Stimulated activated naive CD4-positive, alpha-beta T cell treated with Interleukin-2 at 50 U/mL for 16 hours (primary cell): ENCODE measurements around the gene FXR1.
"Not testable (repeated sequence)": the region's sequence is repeated elsewhere in the genome, so short reads cannot be mapped to it uniquely, and the experiment has no call there.

Experiments
- DNase-seq: peaks from one replicate; lab custom pipeline; 2025; lab: John Stamatoyannopoulos, UW

FXR1 gene

GRCh38 chr3:180934638-180935037, 22.2 kb downstream of the FXR1 start:
- DNase-seq: no peak

- DNase-seq: no peak
These were observed 28.4 kb downstream of the FXR1 start for GRCh38 chr3:180940826-180941225.

DNA sequence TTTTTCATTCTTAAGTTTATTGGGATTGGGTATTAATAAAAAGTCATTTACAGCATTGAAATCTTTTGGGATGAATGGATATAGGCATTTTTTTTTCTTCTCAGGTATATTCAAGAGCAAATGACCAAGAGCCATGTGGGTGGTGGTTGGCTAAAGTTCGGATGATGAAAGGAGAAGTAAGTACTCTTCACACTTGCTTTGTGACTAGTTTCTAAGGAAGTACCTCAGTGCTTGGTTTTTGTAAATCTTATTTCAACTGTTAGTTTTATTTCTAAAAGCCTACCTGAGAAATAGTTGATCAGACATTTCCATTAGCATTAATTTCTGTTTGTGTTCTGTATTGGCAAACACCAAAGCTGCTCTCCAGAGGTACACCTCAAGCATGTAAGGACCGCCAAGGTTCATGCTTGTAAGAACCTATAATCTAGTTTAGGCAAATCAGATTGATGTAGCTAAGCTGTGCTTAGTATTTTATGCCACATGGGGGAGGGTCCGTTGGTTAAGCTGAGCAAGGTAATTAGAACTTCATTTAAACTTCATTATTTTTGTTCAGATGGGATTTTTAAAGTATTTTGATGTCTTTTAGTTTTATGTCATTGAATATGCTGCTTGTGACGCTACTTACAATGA, 35.4 kb downstream of the FXR1 start:
- DNase-seq: no peak

DNA sequence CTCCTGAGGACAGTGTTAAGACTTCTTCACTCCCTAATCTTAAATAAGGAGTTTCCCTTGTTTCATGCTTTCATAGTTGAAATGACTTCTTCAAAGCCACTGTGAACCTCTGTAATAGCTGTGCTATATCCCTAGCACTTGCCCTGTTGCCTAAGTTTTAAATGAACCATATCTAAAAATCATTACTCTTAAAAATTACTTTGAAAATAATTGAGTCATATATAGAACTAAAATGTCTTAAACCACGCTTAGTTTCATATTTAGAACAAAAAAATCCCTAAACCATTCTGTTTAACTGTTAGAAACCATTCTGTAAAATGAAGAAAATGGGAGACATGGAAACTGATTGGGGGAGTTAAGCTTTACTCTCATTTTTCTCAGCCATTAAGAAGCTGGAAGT, 47.2 kb downstream of the FXR1 start:
- no peak for DNase-seq

DNA sequence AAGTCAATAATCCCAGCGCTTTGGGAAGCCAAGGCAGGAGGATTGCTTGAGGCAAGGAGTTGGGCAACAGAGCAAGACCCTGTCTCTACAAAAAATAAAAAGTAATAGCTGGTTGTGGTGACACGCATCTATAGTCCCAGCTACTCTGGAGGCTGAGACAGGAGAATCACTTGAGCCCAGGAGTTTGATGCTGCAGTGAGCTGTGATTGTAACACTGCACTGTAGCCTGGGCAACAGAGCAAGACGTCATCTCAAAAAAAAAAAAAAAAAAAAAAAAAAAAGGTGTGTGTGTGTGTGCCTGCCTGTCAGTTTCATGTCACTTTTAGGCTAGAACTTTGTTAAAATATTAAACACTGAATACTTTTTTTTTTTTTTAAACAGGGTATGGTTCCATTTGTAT, 48.6 kb downstream of the FXR1 start:
- DNase-seq: no peak

DNA sequence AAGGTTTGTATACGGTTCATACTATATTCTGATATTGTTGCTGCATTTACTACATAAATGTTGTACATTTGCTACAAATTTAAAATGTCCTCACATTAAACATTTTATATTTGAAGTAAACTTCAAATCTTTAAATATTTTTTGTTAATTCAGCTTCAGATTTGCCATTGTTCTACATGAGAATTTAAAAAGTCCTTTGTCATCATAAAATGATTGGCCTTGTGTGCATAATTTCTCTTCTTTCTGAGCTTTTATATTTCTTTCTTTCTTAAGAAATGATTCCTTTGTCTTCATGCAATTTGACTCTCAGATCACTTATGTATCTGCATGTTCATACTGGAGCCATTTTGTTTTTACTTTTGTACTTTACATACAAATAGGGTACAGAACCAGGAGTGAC, 49.1 kb downstream of the FXR1 start:
- no peak for DNase-seq

- DNase-seq: no peak
These were observed 50.1 kb downstream of the FXR1 start for GRCh38 chr3:180962530-180962929.

DNA sequence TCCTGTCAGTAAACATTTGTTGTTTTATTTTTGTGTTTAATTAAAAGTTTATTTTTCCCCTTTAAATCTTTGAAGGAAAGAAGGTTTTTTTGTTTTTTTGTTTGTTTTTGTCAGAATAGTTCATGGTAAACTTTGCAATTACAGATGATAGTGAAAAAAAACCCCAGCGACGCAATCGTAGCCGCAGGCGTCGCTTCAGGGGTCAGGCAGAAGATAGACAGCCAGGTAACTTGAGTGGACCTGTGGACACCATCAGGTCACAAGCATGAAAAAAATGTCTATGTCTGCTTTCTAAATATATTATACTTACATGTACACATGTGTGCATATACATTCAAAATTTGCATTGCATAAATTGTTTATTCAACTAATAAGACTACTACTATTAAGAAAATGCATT, 58.5 kb downstream of the FXR1 start:
- DNase-seq: no peak

- DNase-seq: no peak
These were observed 61.1 kb downstream of the FXR1 start for GRCh38 chr3:180973543-180973942.

- DNase-seq: no peak
These were observed 61.8 kb downstream of the FXR1 start for GRCh38 chr3:180974286-180974685.

DNA sequence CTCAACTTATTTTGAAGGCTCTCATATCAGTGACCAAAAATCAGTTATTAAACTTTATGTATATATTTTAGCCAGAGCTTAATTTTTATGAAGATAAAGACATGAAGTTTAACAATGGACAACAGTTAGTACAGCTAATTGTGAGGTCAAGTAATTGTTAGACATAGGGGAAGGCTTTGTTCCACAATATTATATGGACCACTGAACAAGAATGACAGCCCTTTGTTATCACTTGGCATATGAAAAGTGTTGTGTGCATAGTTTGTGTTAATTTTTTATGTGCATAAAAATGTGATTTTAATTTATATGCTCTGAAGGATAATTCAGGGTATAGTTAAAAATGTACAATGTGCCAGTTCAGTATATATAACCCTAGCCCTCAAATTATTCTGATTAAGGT, 65.0 kb downstream of the FXR1 start:
- no peak for DNase-seq

GRCh38 chr3:180979961-180980360, 67.5 kb downstream of the FXR1 start:
- no peak for DNase-seq

GRCh38 chr3:180980611-180981010, 68.1 kb downstream of the FXR1 start:
- DNase-seq: no peak

DNA sequence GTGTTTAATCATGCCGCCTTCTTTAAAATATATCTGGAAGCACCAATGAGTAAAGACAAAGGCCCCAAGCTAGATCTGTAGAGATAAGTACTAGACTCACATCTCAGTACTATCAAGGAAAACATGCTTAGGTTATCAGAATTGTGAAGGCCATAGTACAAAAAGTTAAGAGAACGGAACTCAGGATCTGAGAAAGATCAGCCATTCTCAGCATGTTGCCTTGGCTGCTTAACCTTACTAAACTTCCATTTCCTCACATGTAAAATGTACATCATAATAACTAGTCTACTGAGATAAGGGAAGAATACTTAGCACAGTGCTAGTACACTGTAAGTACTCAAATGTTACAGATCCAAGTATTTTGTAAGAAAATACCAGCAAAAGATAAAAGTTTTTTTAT, 69.4 kb downstream of the FXR1 start:
- no peak for DNase-seq

DNA sequence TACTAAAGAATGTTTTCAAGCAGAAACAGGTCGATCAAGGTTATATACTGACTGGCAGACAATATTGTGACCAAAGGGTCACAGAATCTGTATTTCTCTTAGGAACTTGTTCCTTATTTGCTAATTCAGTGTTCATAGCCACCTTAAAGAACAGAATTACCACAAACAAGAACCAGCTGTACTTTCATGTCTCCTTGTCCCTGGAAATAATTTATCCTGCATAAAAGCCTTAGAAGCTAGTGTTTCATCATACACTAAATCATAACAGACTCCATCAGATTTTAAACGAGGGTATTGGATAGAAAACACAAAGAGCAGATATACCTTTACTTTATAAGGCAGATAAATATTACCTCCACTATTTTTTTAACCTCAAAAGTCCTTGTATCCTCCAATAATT, 70.7 kb downstream of the FXR1 start:
- no peak for DNase-seq

GRCh38 chr3:180986366-180986765, 73.9 kb downstream of the FXR1 start:
- DNase-seq: not testable (repeated sequence)

GRCh38 chr3:180987344-180987743, 74.9 kb downstream of the FXR1 start:
- no peak for DNase-seq

DNA sequence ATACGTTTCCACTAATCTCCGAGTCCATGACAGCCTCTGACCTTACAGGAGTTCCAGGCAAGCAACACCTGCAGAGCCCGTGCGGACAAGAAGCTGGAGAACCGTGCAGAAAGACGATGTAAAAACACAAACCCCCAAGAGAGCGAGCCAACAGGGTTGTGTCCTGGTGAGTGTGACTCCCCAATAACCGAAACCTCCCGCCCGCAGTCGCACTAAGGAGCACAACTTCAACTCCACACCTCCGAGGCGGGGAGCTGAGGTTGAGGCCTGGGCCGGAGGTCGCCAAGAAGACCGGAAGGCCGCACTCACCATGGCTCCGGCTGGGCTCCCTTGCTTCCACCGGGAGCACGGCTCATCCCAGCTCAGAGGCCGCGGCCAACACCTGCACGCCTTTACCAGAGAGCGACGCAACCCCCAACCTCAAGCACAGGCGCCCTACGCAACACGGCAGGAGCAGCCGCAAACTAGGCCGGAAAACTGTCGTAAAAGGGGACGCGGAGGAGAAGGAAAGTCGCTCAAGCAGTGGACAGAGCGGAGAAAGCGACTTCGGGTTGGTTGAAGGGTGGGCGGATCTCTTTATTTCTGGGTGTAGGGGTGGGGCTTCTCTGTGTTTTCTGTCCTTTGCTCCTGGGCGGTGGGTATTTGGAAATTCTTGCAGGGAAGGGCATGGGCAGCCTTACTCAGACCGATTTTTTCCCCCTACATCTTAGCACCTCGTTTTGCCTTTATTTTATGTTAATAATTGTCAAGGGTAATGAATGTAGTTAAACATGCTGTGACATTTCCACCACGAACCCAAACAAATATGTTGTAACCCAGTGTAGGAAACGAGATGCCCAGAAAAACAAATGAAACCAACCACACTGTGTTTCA, 77.1 kb downstream of the FXR1 start, which contains the start of gene DNAJC19:
Gene DNAJC19 (minus strand): TSS at position 446 of the 873 bp plus-strand sequence. CDS start 134 bp downstream, at position 312.
- peak; percentile 89 for DNase-seq

- no peak for DNase-seq
These were observed 78.0 kb downstream of the FXR1 start for GRCh38 chr3:180990505-180990904.

GRCh38 chr3:180996415-180996932, 84.0 kb downstream of the FXR1 start:
- no peak for DNase-seq

- not testable (repeated sequence) for DNase-seq
These were observed 89.9 kb downstream of the FXR1 start for GRCh38 chr3:181002331-181002730.

GRCh38 chr3:181003469-181003868, 91.0 kb downstream of the FXR1 start:
- not testable (repeated sequence) for DNase-seq

GRCh38 chr3:181006541-181006940, 94.1 kb downstream of the FXR1 start:
- DNase-seq: no peak
